HG02588 (cell line): ENCODE data around the gene NSUN3.

Experiments
- ATAC-seq: cut with Tn5 transposase; IDR thresholded peaks from one replicate; pipeline ENCODE4 v1.9.1; 2021; ENCODE audit warnings: mild to moderate bottlenecking, moderate library complexity; ENCODE audit not compliant: unreplicated experiment

Gene NSUN3

GRCh38 chr3:94117729-94118128, 54.9 kb downstream of the NSUN3 start:
- ATAC-seq: no peak

- no peak for ATAC-seq
Measured at GRCh38 chr3:94118390-94118789, 55.5 kb downstream of the NSUN3 start.

GRCh38 chr3:94121161-94121560, 58.3 kb downstream of the NSUN3 start:
- ATAC-seq: no peak

- ATAC-seq: no peak
Measured at GRCh38 chr3:94127115-94127514, 64.3 kb downstream of the NSUN3 start.

- no peak for ATAC-seq
Measured at GRCh38 chr3:94130690-94131089, 67.8 kb downstream of the NSUN3 start.

GRCh38 chr3:94132777-94133176, 69.9 kb downstream of the NSUN3 start:
- no peak for ATAC-seq

GRCh38 chr3:94136133-94136532, 73.3 kb downstream of the NSUN3 start:
- ATAC-seq: no peak

GRCh38 chr3:94137377-94137776, 74.5 kb downstream of the NSUN3 start:
- no peak for ATAC-seq

GRCh38 chr3:94146455-94146854, 83.6 kb downstream of the NSUN3 start:
- ATAC-seq: no peak

- ATAC-seq: no peak
Measured at GRCh38 chr3:94147012-94147411, 84.2 kb downstream of the NSUN3 start.

- no peak for ATAC-seq
Measured at GRCh38 chr3:94150113-94150512, 87.3 kb downstream of the NSUN3 start.

GRCh38 chr3:94156626-94157025, 93.8 kb downstream of the NSUN3 start:
- no peak for ATAC-seq

GRCh38 chr3:94158512-94158911, 95.7 kb downstream of the NSUN3 start:
- ATAC-seq: no peak

- no peak for ATAC-seq
Measured at GRCh38 chr3:94159062-94159828, 96.4 kb downstream of the NSUN3 start.

GRCh38 chr3:94162700-94163099, 99.8 kb downstream of the NSUN3 start:
- peak; percentile 76 for ATAC-seq

- no peak for ATAC-seq
Measured at GRCh38 chr3:94167346-94167745, 104.5 kb downstream of the NSUN3 start.

GRCh38 chr3:94167796-94168195, 104.9 kb downstream of the NSUN3 start:
- no peak for ATAC-seq

- ATAC-seq: peak; percentile 47
Measured at GRCh38 chr3:94171954-94172353, 109.1 kb downstream of the NSUN3 start.

- ATAC-seq: no peak
Measured at GRCh38 chr3:94172695-94173310, 109.9 kb downstream of the NSUN3 start.

- no peak for ATAC-seq
Measured at GRCh38 chr3:94173673-94174434, 111.0 kb downstream of the NSUN3 start.

GRCh38 chr3:94175677-94176076, 112.8 kb downstream of the NSUN3 start:
- ATAC-seq: no peak
